B cell (primary cell): ENCODE data around the gene PTPRE. TPM values are rescaled to one million over a fixed set of nuclear protein-coding genes. Genes with fewer than 3 reads are reported as not detected.

Experiments used
- ATAC-seq: fragments of 200-7000 bp; cut with Tn5 transposase; one replicate; pipeline ENCODE4 v1.10.0; 2021; ENCODE audit warnings: low read depth, mild to moderate bottlenecking, moderate number of reproducible peaks, moderate library complexity
- CTCF ChIA-PET: fragments of 350-600 bp; sonication (Branson Sonifier 250); formaldehyde crosslinking; loops from one replicate; lab custom pipeline; 2021; ENCODE audit warnings: antibody characterized with exemption, inconsistent platforms; lab: Charles Lee
- POLR2A ChIA-PET: fragments of 350-600 bp; sonication (Branson Sonifier 250); formaldehyde crosslinking; loops from one replicate; lab custom pipeline; 2021; ENCODE audit warnings: antibody characterized with exemption; lab: Charles Lee
- DNase-seq: peaks from one replicate; pipeline ENCODE4 v3.0.0; 2013
- H2AFZ ChIP-seq: 2 replicates; pipeline ENCODE4 v1.6.1; 2012; ENCODE audit warnings: mild to moderate bottlenecking, low read depth, low read length; ENCODE audit not compliant: insufficient read depth, poor library complexity, severe bottlenecking
- H3K27ac ChIP-seq, 2 donors: 1 replicate in 1 of 2; 2 replicates in 1 of 2; pipeline ENCODE4 v1.5.1; 2012 to 2013; ENCODE audit warnings: low read length in 2 of 2, mild to moderate bottlenecking in 2 of 2, moderate library complexity in 1 of 2
- H3K27me3 ChIP-seq, 4 experiments: fragments of 200-600 bp in 1 of 4; sonication (generic) in 1 of 4; replicated peaks in 1 of 4; 1 replicate in 2 of 4; 2 replicates in 2 of 4; pipeline versions ENCODE4 v1.6.1 to v1.7.0; 2013 to 2016; ENCODE audit warnings: low read length in 3 of 4, mild to moderate bottlenecking in 2 of 4, mixed read lengths in 1 of 4, moderate library complexity in 1 of 4; ENCODE audit not compliant: insufficient read depth in 4 of 4, control insufficient read depth in 3 of 4; ENCODE audit errors: control extremely low read depth in 1 of 4
- H3K36me3 ChIP-seq, 2 experiments: replicated peaks in 1 of 2; 1 replicate in 1 of 2; 2 replicates in 1 of 2; pipeline versions ENCODE4 v1.6.1 to v1.7.1; 2013; ENCODE audit warnings: low read length in 1 of 2; ENCODE audit not compliant: insufficient read depth in 2 of 2, control insufficient read depth in 1 of 2; ENCODE audit errors: control extremely low read depth in 1 of 2, extremely low read depth in 1 of 2
- H3K4me1 ChIP-seq, 2 donors: fragments of 200-600 bp in 1 of 2; sonication (generic) in 1 of 2; 1 replicate in 1 of 2; 2 replicates in 1 of 2; pipeline versions ENCODE4 v1.5.1 to v1.6.1; 2013 to 2017; ENCODE audit warnings: low read length in 2 of 2; ENCODE audit not compliant: control insufficient read depth in 2 of 2, insufficient read depth in 2 of 2
- H3K4me2 ChIP-seq: replicated peaks from 2 replicates; pipeline ENCODE3; 2012; ENCODE audit warnings: mild to moderate bottlenecking, low read depth, low read length; ENCODE audit not compliant: poor library complexity, severe bottlenecking
- H3K4me3 ChIP-seq, 5 experiments: fragments of 200-600 bp in 1 of 5; sonication (generic) in 1 of 5; 1 replicate in 3 of 5; 2 replicates in 2 of 5; pipeline versions ENCODE4 v1.5.1 to v1.7.0; 2011 to 2016; ENCODE audit warnings: low read length in 4 of 5, mild to moderate bottlenecking in 4 of 5, low read depth in 2 of 5, control low read depth in 1 of 5, moderate library complexity in 1 of 5; ENCODE audit not compliant: insufficient read depth in 1 of 5; ENCODE audit errors: control extremely low read depth in 1 of 5, extremely low read depth in 1 of 5
- H3K79me2 ChIP-seq: fragments of 200-600 bp; sonication (generic); one replicate; pipeline ENCODE4 v1.6.0; 2016; ENCODE audit warnings: low read length; ENCODE audit not compliant: control insufficient read depth, insufficient read depth
- H3K9ac ChIP-seq: fragments of 200-600 bp; sonication (generic); 2 replicates; pipeline ENCODE4 v1.6.1; 2017; ENCODE audit warnings: mild to moderate bottlenecking, low read length, moderate library complexity
- H3K9me3 ChIP-seq, 3 donors: one replicate each; pipeline versions ENCODE4 v1.6.1 to v1.7.1; 2013; ENCODE audit warnings: low read length in 2 of 3; ENCODE audit not compliant: control insufficient read depth in 2 of 3, insufficient read depth in 1 of 3; ENCODE audit errors: control extremely low read depth in 1 of 3
- H4K20me1 ChIP-seq: 2 replicates; pipeline ENCODE4 v1.6.0; 2012; ENCODE audit warnings: mild to moderate bottlenecking, low read length; ENCODE audit not compliant: insufficient read depth, control insufficient read depth, poor library complexity, severe bottlenecking
- H3K27ac Mint-ChIP-seq: one replicate; pipeline ENCODE4 v1.8.0; 2021; ENCODE audit warnings: mixed read lengths
- H3K27me3 Mint-ChIP-seq: one replicate; pipeline ENCODE4 v1.8.0; 2021; ENCODE audit warnings: mixed read lengths
- H3K4me1 Mint-ChIP-seq: one replicate; pipeline ENCODE4 v1.8.0; 2021; ENCODE audit warnings: mixed read lengths
- H3K4me3 Mint-ChIP-seq: one replicate; pipeline ENCODE4 v1.8.0; 2021; ENCODE audit warnings: mixed read lengths
- H3K9me3 Mint-ChIP-seq: one replicate; pipeline ENCODE4 v1.8.0; 2022; ENCODE audit warnings: mixed read lengths; ENCODE audit not compliant: insufficient read depth
- CTCF ChIP-seq: fragments of 200-600 bp; IDR thresholded peaks from one replicate; pipeline ENCODE4 v1.8.0; 2022; ENCODE audit warnings: antibody characterized with exemption, mild to moderate bottlenecking
- EZH2 ChIP-seq: IDR thresholded peaks from 2 replicates; pipeline ENCODE4 v1.6.1; 2012; ENCODE audit warnings: borderline replicate concordance, low read depth, mild to moderate bottlenecking, moderate library complexity, low read length; ENCODE audit not compliant: insufficient read depth, poor library complexity, severe bottlenecking
- WGBS: methylation state at CpG from one replicate; pipeline ENCODE4 v1.1.5; 2013; ENCODE audit warnings: missing lambda C conversion rate; ENCODE audit not compliant: insufficient coverage; 5-methylcytosine and 5-hydroxymethylcytosine counted together
- intact Hi-C: fragments of 100-400 bp; cut with micrococcal nuclease; formaldehyde crosslinking; loops from one replicate; pipeline ENCODE4 v1.10.0; 2022
- polyA plus RNA-seq: library from polyadenylated mRNA; depleted of rRNA; stranded (reverse); fragments of >200 nt; gene quantifications from 2 replicates; pipeline ENCODE4 v1.2.3, GENCODE V29; 2012
- total RNA-seq, 2 donors: library from RNA; stranded (reverse); fragments of 120-200 nt in 1 of 2; gene quantifications; 1 replicate in 1 of 2; 2 replicates in 1 of 2; pipeline versions ENCODE4 v1.2.3 to v1.2.4, GENCODE V29; 2013 to 2022

Gene PTPRE
- total and polyA plus RNA-seq, 2 donors (not counting 1 experiment from before 2014, with no cell fraction given), result 6.6 to 32.7 TPM

- intact Hi-C loops, result no loop called here
- Histone ChIP-seq H4K20me1 (no peaks in the 10 kb centered on the region), H3K27me3 (peaks cover 0 to 2% (median 0%) of the 10 kb centered on the region in 4 experiments), H3K4me2 (no peak overlapping the region), H3K27ac (no peak overlapping the region), H3K9me3 (peaks cover 1 to 8% (median 6%) of the 10 kb centered on the region in 3 donors), H3K36me3 (no peaks in the 10 kb centered on the region), H2AFZ (no peak overlapping the region), H3K79me2 (no peaks in the 10 kb centered on the region), H3K4me3 (no peak overlapping the region), H3K4me1 (no peaks in the 10 kb centered on the region), H3K9ac (no peak overlapping the region)
- 93% methylated on average over 2 of the region's 4 CpGs for WGBS
- no peak for ATAC-seq
- Mint-ChIP-seq H3K9me3 (peaks cover 9% of the 10 kb centered on the region), H3K27ac (no peak overlapping the region), H3K4me1 (no peaks in the 10 kb centered on the region), H3K4me3 (no peak overlapping the region), H3K27me3 (peaks cover 19% of the 10 kb centered on the region)
- ChIA-PET POLR2A (no interaction called here), CTCF (no interaction called here)
- TF ChIP-seq CTCF, result no peak
- TF ChIP-seq EZH2, result no peak
- no peak for DNase-seq
These were observed 74.0 kb downstream of the PTPRE start for GRCh38 chr10:127980898-127981297.

- Histone ChIP-seq H3K79me2 (no peaks in the 10 kb centered on the region), H3K9ac (no peak overlapping the region), H3K4me2 (no peak overlapping the region), H3K27me3 (peaks cover 0 to 2% (median 0%) of the 10 kb centered on the region in 4 experiments), H4K20me1 (no peaks in the 10 kb centered on the region), H3K27ac (no peak overlapping the region), H3K4me1 (no peaks in the 10 kb centered on the region), H2AFZ (no peak overlapping the region), H3K36me3 (no peaks in the 10 kb centered on the region), H3K4me3 (no peak overlapping the region), H3K9me3 (peaks cover 1 to 8% (median 6%) of the 10 kb centered on the region in 3 donors)
- peaks cover 9% of the 10 kb centered on the region for H3K9me3 Mint-ChIP-seq
- H3K27ac Mint-ChIP-seq, result no peak overlapping the region
- H3K4me1 Mint-ChIP-seq, result no peaks in the 10 kb centered on the region
- POLR2A ChIA-PET, result no interaction called here
- CTCF ChIA-PET, result no interaction called here
- ATAC-seq (no peak), DNase-seq (no peak)
- H3K4me3 Mint-ChIP-seq, result no peak overlapping the region
- TF ChIP-seq EZH2, result no peak
- TF ChIP-seq CTCF, result no peak
- intact Hi-C loops, result no loop called here
- peaks cover 14% of the 10 kb centered on the region for H3K27me3 Mint-ChIP-seq
- WGBS, result 93% methylated on average over 9 of the region's 10 CpGs
These were observed 75.7 kb downstream of the PTPRE start for GRCh38 chr10:127982601-127983000.
